Endodermal cell (in vitro differentiated cells): Measurements from ENCODE around the gene CRELD2. TPM values are rescaled to one million over a fixed set of nuclear protein-coding genes. Genes with fewer than 3 reads are reported as not detected.

ENCODE experiments used
- DNase-seq: peaks from one replicate; pipeline ENCODE4 v3.0.0-alpha.2; 2017
- H3K27ac ChIP-seq: 2 replicates; pipeline ENCODE4 v1.5.1; 2013; ENCODE audit warnings: mild to moderate bottlenecking, low read depth, low read length, moderate library complexity
- H3K27me3 ChIP-seq: 2 replicates; pipeline ENCODE4 v1.6.1; 2013; ENCODE audit warnings: mild to moderate bottlenecking, low read length, moderate library complexity; ENCODE audit not compliant: insufficient read depth, control insufficient read depth, poor library complexity, severe bottlenecking
- H3K36me3 ChIP-seq: 2 replicates; pipeline ENCODE4 v1.7.0; 2013; ENCODE audit warnings: mild to moderate bottlenecking, low read length, moderate library complexity; ENCODE audit not compliant: control insufficient read depth, insufficient read depth
- H3K4me1 ChIP-seq: one replicate; pipeline ENCODE4 v1.7.0; 2013; ENCODE audit warnings: low read length; ENCODE audit not compliant: control insufficient read depth, insufficient read depth
- H3K4me3 ChIP-seq: 2 replicates; pipeline ENCODE4 v1.5.1; 2013; ENCODE audit warnings: mild to moderate bottlenecking, low read length, moderate library complexity
- H3K9ac ChIP-seq: 2 replicates; pipeline ENCODE4 v1.6.1; 2013; ENCODE audit warnings: mild to moderate bottlenecking, low read length, moderate library complexity; ENCODE audit not compliant: poor library complexity, severe bottlenecking; ENCODE audit errors: extremely low read depth
- H3K9me3 ChIP-seq: 2 replicates; pipeline ENCODE4 v1.6.1; 2013; ENCODE audit warnings: mild to moderate bottlenecking, low read length, moderate library complexity; ENCODE audit not compliant: control insufficient read depth
- H3K27ac Mint-ChIP-seq: 2 replicates; pipeline ENCODE4 v1.8.0; 2020; ENCODE audit warnings: mixed read lengths
- H3K27me3 Mint-ChIP-seq: 2 replicates; pipeline ENCODE4 v1.8.0; 2021; ENCODE audit warnings: mild to moderate bottlenecking, mixed read lengths; ENCODE audit not compliant: insufficient read depth
- H3K36me3 Mint-ChIP-seq: 2 replicates; pipeline ENCODE4 v1.8.0; 2020; ENCODE audit warnings: low read depth, mixed read lengths
- H3K4me1 Mint-ChIP-seq: 2 replicates; pipeline ENCODE4 v1.8.0; 2020; ENCODE audit warnings: mixed read lengths
- H3K4me3 Mint-ChIP-seq: 2 replicates; pipeline ENCODE4 v1.8.0; 2020; ENCODE audit warnings: mild to moderate bottlenecking, moderate library complexity, mixed read lengths
- H3K9me3 Mint-ChIP-seq: 2 replicates; pipeline ENCODE4 v1.8.0; 2020; ENCODE audit warnings: mild to moderate bottlenecking, mixed read lengths
- WGBS, 2 experiments: methylation state at CpG; one replicate each; pipeline versions ENCODE4 v1.1.5 to v1.1.7; 2013; ENCODE audit warnings: missing lambda C conversion rate in 2 of 2, mixed read lengths in 1 of 2; ENCODE audit not compliant: insufficient coverage in 1 of 2, insufficient read length in 1 of 2; 5-methylcytosine and 5-hydroxymethylcytosine counted together
- total RNA-seq, 2 donors: library from RNA; stranded (reverse); fragmentation: NEBNext Ultra II Directional in 1 of 2; extraction: Animal tissue kit (Norgen Biotek cat#: 25700) in 1 of 2; gene quantifications; 2 replicates in 1 of 2; 3 replicates in 1 of 2; pipeline ENCODE4 v1.2.1, GENCODE V29; 2021
- TF ChIP-seq, protein P1 (sequence below): fragments of 200-600 bp; sonication (generic); conservative IDR thresholded peaks from 2 replicates; pipeline ENCODE4 v1.5.0; 2021; ENCODE audit warnings: antibody characterized with exemption, mild to moderate bottlenecking

The CRELD2 gene
- total RNA-seq, 2 donors from 2014 or later: 39.8 to 62.9 TPM

- H3K36me3 ChIP-seq: peaks cover 18% of the 10 kb centered on the region
- Mint-ChIP-seq H3K4me3 (peak overlapping the region; percentile 83), H3K27me3 (no peaks in the 10 kb centered on the region), H3K36me3 (peaks cover 9% of the 10 kb centered on the region), H3K4me1 (peaks cover 4% of the 10 kb centered on the region), H3K27ac (peak overlapping the region; percentile 84), H3K9me3 (no peaks in the 10 kb centered on the region)
- no peaks in the 10 kb centered on the region for H3K9me3 ChIP-seq
- H3K27ac ChIP-seq: no peak overlapping the region
- TF ChIP-seq, protein P1, sequence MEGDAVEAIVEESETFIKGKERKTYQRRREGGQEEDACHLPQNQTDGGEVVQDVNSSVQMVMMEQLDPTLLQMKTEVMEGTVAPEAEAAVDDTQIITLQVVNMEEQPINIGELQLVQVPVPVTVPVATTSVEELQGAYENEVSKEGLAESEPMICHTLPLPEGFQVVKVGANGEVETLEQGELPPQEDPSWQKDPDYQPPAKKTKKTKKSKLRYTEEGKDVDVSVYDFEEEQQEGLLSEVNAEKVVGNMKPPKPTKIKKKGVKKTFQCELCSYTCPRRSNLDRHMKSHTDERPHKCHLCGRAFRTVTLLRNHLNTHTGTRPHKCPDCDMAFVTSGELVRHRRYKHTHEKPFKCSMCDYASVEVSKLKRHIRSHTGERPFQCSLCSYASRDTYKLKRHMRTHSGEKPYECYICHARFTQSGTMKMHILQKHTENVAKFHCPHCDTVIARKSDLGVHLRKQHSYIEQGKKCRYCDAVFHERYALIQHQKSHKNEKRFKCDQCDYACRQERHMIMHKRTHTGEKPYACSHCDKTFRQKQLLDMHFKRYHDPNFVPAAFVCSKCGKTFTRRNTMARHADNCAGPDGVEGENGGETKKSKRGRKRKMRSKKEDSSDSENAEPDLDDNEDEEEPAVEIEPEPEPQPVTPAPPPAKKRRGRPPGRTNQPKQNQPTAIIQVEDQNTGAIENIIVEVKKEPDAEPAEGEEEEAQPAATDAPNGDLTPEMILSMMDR: no peak
- peaks cover 9% of the 10 kb centered on the region for H3K4me1 ChIP-seq
- no peaks in the 10 kb centered on the region for H3K27me3 ChIP-seq
- H3K4me3 ChIP-seq: peak overlapping the region; percentile 62
- peak; percentile 43 for DNase-seq
- peak overlapping the region; percentile 18 for H3K9ac ChIP-seq
- WGBS, 2 experiments: 91 to 92% methylated on average over 41 to 63 of the region's 63 CpGs
These were observed 44.6 kb downstream of the CRELD2 start for GRCh38 chr22:49962751-49963646.

- Histone ChIP-seq H3K27me3 (no peaks in the 10 kb centered on the region), H3K9me3 (no peaks in the 10 kb centered on the region), H3K4me1 (peaks cover 9% of the 10 kb centered on the region), H3K9ac (no peak overlapping the region), H3K4me3 (no peak overlapping the region), H3K27ac (no peak overlapping the region), H3K36me3 (peaks cover 18% of the 10 kb centered on the region)
- H3K4me3 Mint-ChIP-seq: peak overlapping the region; percentile 83
- peaks cover 9% of the 10 kb centered on the region for H3K36me3 Mint-ChIP-seq
- H3K27me3 Mint-ChIP-seq: no peaks in the 10 kb centered on the region
- 75 to 83% methylated on average over 4 to 6 of the region's 6 CpGs for WGBS, 2 experiments
- H3K27ac Mint-ChIP-seq: no peak overlapping the region
- no peaks in the 10 kb centered on the region for H3K9me3 Mint-ChIP-seq
- peaks cover 4% of the 10 kb centered on the region for H3K4me1 Mint-ChIP-seq
- DNase-seq: no peak
- TF ChIP-seq, protein P1: no peak
These were observed 45.2 kb downstream of the CRELD2 start for GRCh38 chr22:49963647-49964026.

DNA sequence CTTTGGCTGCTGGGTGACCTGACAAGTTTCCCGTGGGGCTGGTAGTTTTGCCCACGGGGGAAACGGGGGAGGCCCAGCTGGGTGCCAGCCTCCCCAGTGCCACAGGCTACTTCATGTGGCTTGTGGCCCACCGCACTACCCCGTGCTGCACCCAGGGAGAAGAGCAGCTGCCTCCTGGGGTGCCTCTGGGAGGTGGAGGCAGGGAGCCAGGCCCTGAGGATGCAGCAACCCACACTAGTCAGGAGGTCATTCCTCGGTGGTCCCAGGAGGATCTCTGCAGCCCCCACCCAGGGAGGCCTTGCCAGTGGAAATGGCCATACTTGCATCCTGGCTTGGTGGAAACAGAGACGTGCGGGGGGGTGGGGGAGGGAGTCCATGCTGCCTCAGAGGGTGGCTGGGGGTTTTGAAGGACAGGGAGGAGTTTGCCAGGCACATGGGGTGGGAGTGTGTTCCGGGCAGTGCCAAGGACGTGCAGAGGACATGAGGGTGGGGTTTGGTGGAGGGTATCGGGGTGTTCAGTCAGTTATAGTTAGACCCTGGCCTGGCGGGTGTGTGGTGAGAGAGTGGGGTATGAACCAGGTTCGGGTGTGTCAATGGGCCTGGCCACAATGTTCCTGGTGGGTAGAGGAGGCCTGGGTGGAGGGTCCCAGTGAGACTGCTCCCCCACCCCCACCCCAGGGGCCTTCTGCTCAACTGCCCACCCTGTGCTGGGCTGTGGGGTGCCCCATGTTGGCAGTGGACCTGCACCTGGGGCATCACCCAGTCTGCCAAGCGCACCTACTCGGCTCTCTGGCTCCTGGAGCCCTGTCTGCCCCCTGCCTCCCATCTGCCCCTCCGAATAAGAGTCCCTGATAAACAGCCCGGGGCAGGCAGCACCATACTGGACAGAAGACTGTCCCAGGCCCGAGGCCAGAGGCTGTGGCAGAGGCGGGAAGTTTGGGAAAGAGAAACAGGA, 46.0 kb downstream of the CRELD2 start:
- no peaks in the 10 kb centered on the region for H3K4me1 Mint-ChIP-seq
- H3K9me3 Mint-ChIP-seq: no peaks in the 10 kb centered on the region
- no peak overlapping the region for H3K4me3 Mint-ChIP-seq
- H3K4me3 ChIP-seq: no peak overlapping the region
- peak; percentile 44 for DNase-seq
- no peaks in the 10 kb centered on the region for H3K27me3 Mint-ChIP-seq
- H3K27ac ChIP-seq: no peak overlapping the region
- H3K36me3 Mint-ChIP-seq: peaks cover 9% of the 10 kb centered on the region
- no peak overlapping the region for H3K9ac ChIP-seq
- H3K4me1 ChIP-seq: peaks cover 9% of the 10 kb centered on the region
- H3K27me3 ChIP-seq: no peaks in the 10 kb centered on the region
- H3K36me3 ChIP-seq: peaks cover 18% of the 10 kb centered on the region
- TF ChIP-seq, protein P1: no peak
- no peak overlapping the region for H3K27ac Mint-ChIP-seq
- no peaks in the 10 kb centered on the region for H3K9me3 ChIP-seq
- 94 to 99% methylated on average over 10 to 19 of the region's 19 CpGs for WGBS, 2 experiments
